H1 (cell line): ENCODE measurements around the gene S100P.

ENCODE experiments used
- BCL11A ChIP-seq, 2 experiments: IDR thresholded peaks; one replicate each; pipeline ENCODE4 v1.6.1; 2011; ENCODE audit warnings: low read depth in 2 of 2, low read length in 2 of 2, mild to moderate bottlenecking in 2 of 2
- CREB1 ChIP-seq: IDR thresholded peaks from 2 replicates; pipeline ENCODE4 v1.6.1; 2012; ENCODE audit warnings: inconsistent platforms
- CTCF ChIP-seq, 3 experiments: IDR thresholded peaks; 1 replicate in 2 of 3; 2 replicates in 1 of 3; pipeline versions ENCODE4 v1.5.1 to v1.6.1; 2011; ENCODE audit warnings: low read length in 3 of 3, mild to moderate bottlenecking in 3 of 3, inconsistent platforms in 2 of 3, low read depth in 1 of 3, moderate library complexity in 1 of 3; ENCODE audit not compliant: insufficient read depth in 1 of 3; ENCODE audit errors: control extremely low read depth in 1 of 3
- EP300 ChIP-seq, 2 experiments: IDR thresholded peaks; 1 replicate in 1 of 2; 2 replicates in 1 of 2; pipeline ENCODE4 v1.6.1; 2011 to 2012; ENCODE audit warnings: low read depth in 2 of 2, low read length in 2 of 2, mild to moderate bottlenecking in 2 of 2, borderline replicate concordance in 1 of 2, inconsistent platforms in 1 of 2, moderate library complexity in 1 of 2
- EZH2 ChIP-seq: fragments of 200-600 bp; sonication (generic); IDR thresholded peaks from 2 replicates; pipeline ENCODE4 v1.7.1; 2012; ENCODE audit warnings: low read depth, mild to moderate bottlenecking, moderate library complexity, low read length, inconsistent platforms; ENCODE audit not compliant: severe bottlenecking
- GABPA ChIP-seq: IDR thresholded peaks from 2 replicates; pipeline ENCODE4 v1.6.1; 2011; ENCODE audit warnings: mild to moderate bottlenecking, low read length, moderate library complexity, borderline replicate concordance; ENCODE audit not compliant: insufficient read depth
- GTF2F1 ChIP-seq: IDR thresholded peaks from 2 replicates; pipeline ENCODE4 v1.6.1; 2012; ENCODE audit warnings: low read depth, low read length, improper control_type of control experiment, borderline replicate concordance
- SP1 ChIP-seq: IDR thresholded peaks from 2 replicates; pipeline ENCODE4 v1.6.1; 2011; ENCODE audit warnings: low read depth, low read length
- SP4 ChIP-seq: IDR thresholded peaks from 2 replicates; pipeline ENCODE4 v1.6.1; 2012; ENCODE audit warnings: low read length, inconsistent platforms
- SRF ChIP-seq: IDR thresholded peaks from 2 replicates; pipeline ENCODE4 v1.6.1; 2011; ENCODE audit warnings: mild to moderate bottlenecking, low read depth, low read length, moderate library complexity
- ZNF274 ChIP-seq: IDR thresholded peaks from 2 replicates; pipeline ENCODE4 v1.7.0; 2012; ENCODE audit warnings: low read length, borderline replicate concordance; ENCODE audit errors: extremely low read depth

DNA sequence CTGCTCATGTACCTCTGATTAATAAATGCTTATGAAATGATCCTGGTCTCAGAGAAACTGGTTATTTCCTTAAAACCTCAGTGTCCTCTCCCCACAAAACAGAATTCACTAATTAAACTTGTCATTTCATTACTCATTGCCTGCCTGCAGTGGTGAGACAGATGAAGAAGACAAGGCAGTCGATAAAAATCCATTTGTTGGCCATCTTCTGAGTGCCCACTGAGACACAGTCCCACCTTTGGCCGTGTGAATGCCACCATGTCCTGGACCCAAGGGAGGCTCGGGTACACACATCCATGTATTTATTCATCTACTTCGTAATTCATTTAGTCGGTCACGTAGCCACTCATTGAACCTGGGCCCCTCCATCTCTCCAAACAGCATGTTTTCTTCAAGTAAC is 3.5 kb downstream of the S100P start:
- TF ChIP-seq GTF2F1 (no peak), ZNF274 (no peak), SRF (no peak), GABPA (no peak), BCL11A (IDR thresholded peaks at IDR 0.05; ENCODE audit: low read depth in 2 of 2, low read length in 2 of 2) (no peak), CTCF (IDR thresholded peaks at IDR 0.05; ENCODE audit: control extremely low read depth in 1 of 3, insufficient read depth in 1 of 3, low read depth in 1 of 3, low read length in 3 of 3) (no peak), SP4 (no peak), CREB1 (no peak), EP300 (IDR thresholded peaks at IDR 0.05; ENCODE audit: borderline replicate concordance in 1 of 2, low read depth in 2 of 2, low read length in 2 of 2) (no peak), SP1 (no peak), EZH2 (no peak)
